ENCODE data around the gene KRTAP10-3. TPM values are rescaled to one million over a fixed set of nuclear protein-coding genes. Genes with fewer than 3 reads are reported as not detected.

KRTAP10-3 gene
- total RNA-seq, 1 donor from 2014 or later: not detected

DNA sequence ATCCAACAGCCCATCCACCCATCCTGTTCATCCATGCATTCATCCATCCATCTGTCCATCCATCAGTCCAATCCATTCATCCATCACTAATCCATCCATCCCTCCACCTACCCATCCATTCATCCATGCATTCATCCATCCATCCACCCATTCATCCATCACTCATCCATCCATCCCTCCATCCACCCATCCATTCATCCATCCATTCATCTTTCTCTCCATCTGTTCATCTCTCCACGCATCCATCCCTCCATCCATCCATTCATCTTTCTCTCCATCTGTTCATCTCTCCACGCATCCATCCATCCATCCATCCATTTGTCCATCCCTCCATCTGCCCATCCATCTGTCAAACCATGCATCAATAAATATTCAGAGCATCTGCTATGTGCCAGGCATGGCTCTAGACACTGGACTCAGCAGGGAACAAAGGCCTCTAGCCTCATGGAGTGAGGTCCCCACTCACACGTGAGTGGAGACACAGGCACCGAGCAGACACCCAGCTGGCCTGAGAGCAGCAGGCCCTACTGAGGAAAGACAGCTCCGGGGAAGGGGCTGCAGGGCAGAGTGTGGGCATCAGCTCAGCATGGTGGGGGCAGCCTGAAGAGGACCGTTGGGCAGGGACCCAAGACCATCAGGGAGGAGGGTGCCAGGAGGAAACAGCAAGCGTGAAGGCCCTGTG lies 28.2 kb downstream of the KRTAP10-3 start:
- DNase-seq (ENCODE audit: low spot score): no peak

DNA sequence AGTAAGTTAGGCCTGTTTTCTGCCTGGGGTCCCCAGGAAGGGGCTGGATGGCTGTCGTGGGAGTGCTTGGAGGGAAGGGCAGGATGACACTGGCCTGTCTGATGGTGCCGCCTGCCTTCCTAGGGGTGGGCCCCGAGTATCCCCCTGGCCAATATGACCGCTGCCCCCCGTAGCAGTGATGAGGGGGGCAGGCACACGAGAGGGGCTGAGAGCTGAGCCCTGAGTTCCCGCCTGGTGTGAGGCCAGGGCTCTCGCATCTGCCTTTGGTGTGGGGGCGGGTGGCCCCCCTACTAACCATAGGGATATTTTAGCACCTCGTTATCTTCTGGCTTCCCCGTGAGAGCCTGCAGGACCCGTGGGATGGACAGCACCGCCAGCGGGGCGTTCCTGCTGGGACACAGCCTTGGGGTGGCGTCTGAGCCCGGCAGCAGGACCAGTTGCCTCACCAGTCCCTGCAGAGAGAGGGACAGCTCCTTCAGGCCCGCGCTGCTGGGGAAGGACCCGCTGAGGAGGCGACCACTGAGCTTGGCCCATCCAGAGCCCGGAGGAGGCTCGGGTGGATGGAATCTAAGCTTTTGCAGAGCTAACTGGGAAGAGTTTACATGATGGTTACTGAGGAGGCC lies 29.0 kb downstream of the KRTAP10-3 start:
- DNase-seq (ENCODE audit: low spot score): no peak

- DNase-seq (ENCODE audit: low spot score): no peak
Observed at GRCh38 chr21:44529011-44529421, 29.6 kb downstream of the KRTAP10-3 start.

DNA sequence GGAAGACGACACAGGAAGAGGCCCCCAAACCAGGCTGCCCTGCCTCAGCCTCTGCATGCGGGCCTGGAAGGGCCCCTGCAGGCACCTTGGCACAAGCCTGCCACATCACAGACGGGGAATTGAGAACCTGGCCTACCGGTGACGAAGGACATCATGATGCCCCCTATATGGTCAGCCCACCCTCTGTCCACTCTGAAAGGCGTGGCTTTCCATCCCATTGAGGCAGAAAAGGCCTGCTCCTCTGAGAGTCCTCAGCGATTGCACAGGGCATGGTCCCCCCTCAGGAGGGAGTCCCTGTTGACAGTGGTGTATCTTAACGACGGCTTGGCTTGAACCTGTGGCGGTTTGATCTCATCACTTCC lies 30.0 kb downstream of the KRTAP10-3 start:
- no peak for DNase-seq (ENCODE audit: low spot score)

DNA sequence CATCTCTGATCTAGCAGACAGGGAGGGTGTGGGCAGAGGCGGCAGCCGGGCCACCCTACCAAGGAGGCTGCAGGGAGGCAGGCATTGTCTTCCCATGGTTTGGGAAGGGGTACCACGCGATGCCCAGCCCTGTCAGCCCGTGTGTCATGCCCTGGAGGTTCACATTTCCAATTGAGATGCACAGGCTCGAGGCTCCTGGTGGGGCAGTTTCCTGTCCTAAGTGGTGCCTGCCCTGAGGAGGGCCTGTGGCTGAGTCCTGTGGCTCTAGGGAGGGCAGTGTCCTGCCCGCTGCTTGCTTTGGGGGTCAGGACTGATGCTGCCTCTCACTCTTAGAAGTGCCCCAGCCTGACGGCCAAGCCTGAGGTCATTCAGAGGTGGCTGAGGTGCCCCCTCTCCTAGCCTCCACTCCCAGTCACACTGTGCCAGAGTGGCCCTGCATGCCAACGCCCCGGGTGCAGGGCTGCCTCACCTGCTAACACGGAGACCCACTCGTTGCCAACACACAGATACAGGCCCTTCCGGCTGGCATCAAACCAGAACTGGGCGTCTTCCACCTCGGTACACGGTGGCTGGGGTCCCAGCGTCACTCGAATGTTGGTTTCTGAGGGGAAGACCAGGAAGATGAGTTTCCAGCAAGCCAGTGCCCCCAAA lies 30.5 kb downstream of the KRTAP10-3 start:
- DNase-seq (ENCODE audit: low spot score): no peak

DNA sequence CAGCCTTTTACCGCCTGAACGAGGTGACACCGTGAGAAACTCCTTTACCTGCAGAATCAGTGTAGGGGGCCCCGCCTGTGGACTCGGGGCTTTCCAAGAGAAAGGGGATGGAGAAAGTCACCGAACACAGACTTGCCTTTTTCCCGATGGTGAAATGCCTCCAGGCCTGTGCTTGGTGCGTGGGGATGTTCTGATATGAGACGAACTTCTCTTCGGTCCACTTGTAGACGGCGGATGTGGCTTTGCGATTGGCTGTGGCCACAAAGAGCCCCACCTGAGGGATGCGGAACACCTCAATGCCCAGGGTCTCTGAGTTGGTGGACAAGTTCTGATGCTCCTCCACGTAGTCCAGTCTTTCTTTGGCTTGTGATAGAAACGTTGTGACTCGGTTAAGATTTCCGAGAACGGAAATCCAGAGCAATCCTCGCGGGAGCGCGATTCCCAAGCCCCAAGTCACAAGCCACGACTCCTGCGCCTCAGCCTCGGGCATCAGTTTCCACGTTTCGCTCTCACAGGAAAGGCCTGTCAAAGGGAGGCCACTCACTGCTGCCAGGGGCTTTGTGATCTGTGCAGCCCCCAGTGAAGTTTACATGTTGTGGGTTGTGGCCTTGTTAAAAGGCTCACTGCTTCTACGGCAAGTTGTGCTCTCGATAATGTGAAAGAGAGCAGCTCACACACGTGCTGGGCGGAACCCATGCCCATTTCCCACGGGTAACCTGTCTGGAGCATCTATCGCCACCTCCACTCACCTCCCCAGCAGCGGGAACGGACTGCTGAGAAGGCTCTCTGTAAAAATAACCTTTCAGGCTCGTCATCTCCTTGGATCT lies 31.2 kb downstream of the KRTAP10-3 start:
- no peak for DNase-seq (ENCODE audit: low spot score)

- no peak for DNase-seq (ENCODE audit: low spot score)
Observed at GRCh38 chr21:44526096-44526997, 32.2 kb downstream of the KRTAP10-3 start.

DNA sequence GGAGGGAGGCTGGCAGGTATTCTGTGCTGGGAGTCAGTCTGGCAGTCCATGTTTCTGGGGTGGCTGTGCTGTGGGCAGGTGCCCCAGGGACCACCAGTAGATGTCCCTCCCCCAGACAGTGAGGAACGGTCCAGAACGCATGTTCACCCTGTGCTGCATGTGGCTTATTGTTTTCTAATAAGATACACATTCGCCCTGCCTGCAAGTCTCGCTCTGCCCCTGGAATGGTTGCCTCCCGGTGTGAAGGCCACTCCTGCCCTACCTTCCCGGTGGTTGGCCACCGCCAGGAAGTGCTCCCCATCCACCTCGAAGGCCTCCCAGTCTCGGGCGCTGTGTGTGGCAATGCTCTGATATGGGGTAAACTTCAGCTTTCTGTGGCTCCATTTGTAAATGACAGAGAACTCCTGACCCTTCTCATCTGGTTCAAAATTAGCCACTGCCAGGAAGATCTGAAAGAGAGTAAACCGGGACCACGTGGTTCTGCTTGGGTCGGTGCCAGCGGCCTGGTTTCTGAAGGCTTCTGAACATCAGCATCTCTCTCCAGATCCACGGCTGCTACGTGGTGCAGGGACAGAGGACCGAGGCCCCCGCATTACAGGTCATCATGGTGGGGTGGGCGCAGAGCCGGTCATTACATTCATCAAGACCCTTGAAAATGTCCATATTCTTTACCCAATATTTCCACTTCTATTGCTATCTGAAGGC lies 33.1 kb downstream of the KRTAP10-3 start:
- DNase-seq (ENCODE audit: low spot score): no peak

GRCh38 chr21:44524414-44525371 lies 33.9 kb downstream of the KRTAP10-3 start:
- DNase-seq (ENCODE audit: low spot score): no peak

GRCh38 chr21:44523567-44524413 lies 34.8 kb downstream of the KRTAP10-3 start:
- DNase-seq (ENCODE audit: low spot score): no peak

- no peak for DNase-seq (ENCODE audit: low spot score)
Observed at GRCh38 chr21:44522753-44523204, 35.8 kb downstream of the KRTAP10-3 start.

- no peak for DNase-seq (ENCODE audit: low spot score)
Observed at GRCh38 chr21:44521928-44522752, 36.5 kb downstream of the KRTAP10-3 start.

GRCh38 chr21:44521301-44521927 lies 37.2 kb downstream of the KRTAP10-3 start:
- no peak for DNase-seq (ENCODE audit: low spot score)

DNA sequence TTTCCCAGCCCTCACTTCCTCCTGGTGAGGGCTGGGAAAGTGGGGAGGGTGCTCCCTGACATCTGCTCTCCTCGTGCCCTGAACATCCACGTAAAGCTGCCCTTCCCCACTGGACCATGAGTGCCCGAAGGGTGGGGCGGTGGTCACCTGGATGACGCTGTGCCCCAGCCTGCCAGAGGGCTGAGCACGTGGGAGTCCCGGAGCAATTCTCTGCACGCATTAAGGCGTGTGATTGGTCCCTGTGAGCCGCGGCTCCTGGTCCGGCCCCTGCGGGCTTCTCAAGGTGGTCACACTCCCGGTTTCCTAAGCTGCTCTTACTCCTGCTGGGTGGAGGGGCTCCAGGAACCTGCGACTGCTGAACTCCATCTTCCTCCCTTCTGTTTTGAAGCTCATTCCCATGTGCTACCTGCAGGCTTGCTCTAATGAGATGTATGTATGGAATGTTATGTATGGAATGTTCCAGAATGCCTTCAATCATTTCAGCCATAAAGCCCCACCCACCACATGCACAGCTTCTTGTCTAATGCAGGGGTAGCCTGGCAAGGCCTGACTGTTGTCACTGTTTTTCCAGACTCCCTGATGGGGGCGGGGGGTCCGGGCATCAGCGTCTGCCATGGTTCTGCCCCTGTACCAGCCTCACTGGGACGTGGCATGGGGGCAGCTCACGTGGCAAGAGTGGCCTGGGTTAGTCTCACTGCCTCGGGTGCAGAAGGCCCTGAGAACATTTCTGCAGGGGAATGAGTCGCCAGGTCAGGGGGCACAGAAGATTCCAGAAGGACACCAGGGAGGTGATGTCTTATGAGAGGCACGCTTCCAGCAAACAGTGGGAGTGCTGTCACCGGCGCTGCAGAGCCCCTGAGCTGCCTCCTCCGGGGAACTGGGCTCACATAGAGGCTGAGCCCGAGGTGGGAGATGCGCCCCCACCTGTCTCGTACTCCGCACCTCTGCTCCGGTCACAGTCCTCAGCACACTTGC lies 38.0 kb downstream of the KRTAP10-3 start:
- DNase-seq (ENCODE audit: low spot score): no peak

Data from mucosa of gallbladder (tissue), 1 donor.